ENCODE results near the gene PSMB10. TPM values are rescaled to one million over a fixed set of nuclear protein-coding genes. Genes with fewer than 3 reads are reported as not detected.
A peak's percentile ranks its signal among the peaks of the same experiment; 100 is the strongest.

The PSMB10 gene
- total RNA-seq, 3 donors from 2014 or later: 32.1 to 46.2 (median 34.1) TPM

GRCh38 chr16:67930678-67931211 is 5.9 kb downstream of the PSMB10 start:
- Histone ChIP-seq H3K4me3 (no peak overlapping the region), H3K27me3 (no peaks in the 10 kb centered on the region), H3K36me3 (no peaks in the 10 kb centered on the region), H3K27ac (no peak overlapping the region), H3K4me1 (peaks cover 4 to 9% of the 10 kb centered on the region in 2 donors), H3K9me3 (no peaks in the 10 kb centered on the region)
- no peak for DNase-seq (ENCODE audit: low spot score in 2 of 2)
- TF ChIP-seq POLR2A (IDR thresholded peaks at IDR 0.05) (no peak), CTCF (IDR thresholded peaks at IDR 0.05) (no peak), POLR2AphosphoS5 (IDR thresholded peaks at IDR 0.05) (no peak)
- intact Hi-C loops (cut with DNase I; ENCODE audit: low total_unique reads): no loop called here

- Histone ChIP-seq H3K4me3 (no peak overlapping the region), H3K9me3 (no peaks in the 10 kb centered on the region), H3K27ac (no peak overlapping the region), H3K36me3 (no peaks in the 10 kb centered on the region), H3K4me1 (peaks cover 2 to 8% of the 10 kb centered on the region in 2 donors), H3K27me3 (no peaks in the 10 kb centered on the region)
- TF ChIP-seq CTCF (IDR thresholded peaks at IDR 0.05): no peak
- TF ChIP-seq POLR2AphosphoS5 (IDR thresholded peaks at IDR 0.05): no peak
- TF ChIP-seq POLR2A (IDR thresholded peaks at IDR 0.05): no peak
- intact Hi-C loops (cut with DNase I; ENCODE audit: low total_unique reads): no loop called here
- no peak for DNase-seq (ENCODE audit: low spot score in 2 of 2)
Observed at GRCh38 chr16:67930191-67930590, 6.5 kb downstream of the PSMB10 start.

- no peaks in the 10 kb centered on the region for H3K36me3 ChIP-seq
- H3K4me1 ChIP-seq: peaks cover 0 to 3% of the 10 kb centered on the region in 2 donors
- H3K9me3 ChIP-seq: no peaks in the 10 kb centered on the region
- peak in 1 of 2 donors; percentile 69 for DNase-seq (ENCODE audit: low spot score in 2 of 2)
- H3K27ac ChIP-seq: no peak overlapping the region
- intact Hi-C loops (cut with DNase I; ENCODE audit: low total_unique reads): loop anchor here (10.0 kb wide), 1 partner anchor 394 kb away; no protein-coding TSS in a partner anchor
- TF ChIP-seq CTCF (IDR thresholded peaks at IDR 0.05) (peak; percentile 27 to 85 (median 82)), POLR2AphosphoS5 (IDR thresholded peaks at IDR 0.05) (no peak)
- no peak overlapping the region for H3K4me3 ChIP-seq
- H3K27me3 ChIP-seq: no peaks in the 10 kb centered on the region
Observed at GRCh38 chr16:67928561-67929364, 7.9 kb downstream of the PSMB10 start.

- Histone ChIP-seq H3K9me3 (no peaks in the 10 kb centered on the region), H3K36me3 (no peaks in the 10 kb centered on the region), H3K27me3 (no peaks in the 10 kb centered on the region), H3K4me1 (peaks cover 0 to 8% of the 10 kb centered on the region in 2 donors), H3K27ac (no peak overlapping the region), H3K4me3 (no peak overlapping the region)
- intact Hi-C loops (cut with DNase I; ENCODE audit: low total_unique reads): loop anchor here (10.0 kb wide), 1 partner anchor 393 kb away; no protein-coding TSS in a partner anchor
- TF ChIP-seq POLR2A (IDR thresholded peaks at IDR 0.05): no peak
- TF ChIP-seq CTCF (IDR thresholded peaks at IDR 0.05): no peak
- TF ChIP-seq POLR2AphosphoS5 (IDR thresholded peaks at IDR 0.05): no peak
- DNase-seq (ENCODE audit: low spot score in 2 of 2): no peak
Observed at GRCh38 chr16:67928147-67928546, 8.5 kb downstream of the PSMB10 start.
